ENCODE results near the gene ATXN3L. TPM values are rescaled to one million over a fixed set of nuclear protein-coding genes. Genes with fewer than 3 reads are reported as not detected.

ATXN3L gene
- total RNA-seq, 2 experiments from 2014 or later: not detected

GRCh38 chrX:13277539-13277938, 42.3 kb downstream of the ATXN3L start:
- BruUV-seq (replicated peaks): no TSS peak
- CTCF ChIA-PET (ENCODE audit: unreplicated experiment): no interaction called here

DNA sequence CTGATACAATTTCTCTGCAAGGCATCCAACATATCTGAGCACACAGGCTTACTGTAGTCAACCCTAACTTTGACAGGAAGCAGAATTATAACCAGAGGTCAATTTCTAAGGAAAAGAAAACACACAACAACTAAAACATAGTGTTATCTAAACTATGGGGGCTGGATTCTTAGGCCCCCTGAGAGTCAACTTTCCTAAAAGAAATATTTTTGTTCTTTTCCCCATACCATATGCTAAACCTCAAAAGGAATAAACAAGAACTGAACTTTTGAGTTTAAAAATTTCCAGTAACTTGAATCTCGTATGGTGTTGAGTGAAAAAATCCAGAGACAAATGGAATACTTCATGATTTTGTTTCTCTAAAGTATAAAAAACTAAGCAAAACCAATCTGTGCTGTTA, 42.9 kb downstream of the ATXN3L start:
- CTCF ChIA-PET (ENCODE audit: unreplicated experiment): no interaction called here
- no peak for TF ChIP-seq EZH2phosphoT487 (IDR thresholded peaks at IDR 0.05; ENCODE audit: borderline replicate concordance, low read depth, low read length)
- TF ChIP-seq, protein P1, sequence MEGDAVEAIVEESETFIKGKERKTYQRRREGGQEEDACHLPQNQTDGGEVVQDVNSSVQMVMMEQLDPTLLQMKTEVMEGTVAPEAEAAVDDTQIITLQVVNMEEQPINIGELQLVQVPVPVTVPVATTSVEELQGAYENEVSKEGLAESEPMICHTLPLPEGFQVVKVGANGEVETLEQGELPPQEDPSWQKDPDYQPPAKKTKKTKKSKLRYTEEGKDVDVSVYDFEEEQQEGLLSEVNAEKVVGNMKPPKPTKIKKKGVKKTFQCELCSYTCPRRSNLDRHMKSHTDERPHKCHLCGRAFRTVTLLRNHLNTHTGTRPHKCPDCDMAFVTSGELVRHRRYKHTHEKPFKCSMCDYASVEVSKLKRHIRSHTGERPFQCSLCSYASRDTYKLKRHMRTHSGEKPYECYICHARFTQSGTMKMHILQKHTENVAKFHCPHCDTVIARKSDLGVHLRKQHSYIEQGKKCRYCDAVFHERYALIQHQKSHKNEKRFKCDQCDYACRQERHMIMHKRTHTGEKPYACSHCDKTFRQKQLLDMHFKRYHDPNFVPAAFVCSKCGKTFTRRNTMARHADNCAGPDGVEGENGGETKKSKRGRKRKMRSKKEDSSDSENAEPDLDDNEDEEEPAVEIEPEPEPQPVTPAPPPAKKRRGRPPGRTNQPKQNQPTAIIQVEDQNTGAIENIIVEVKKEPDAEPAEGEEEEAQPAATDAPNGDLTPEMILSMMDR (conservative IDR thresholded peaks at IDR 0.05; ENCODE audit: low read length): no peak
- Histone ChIP-seq H3K9me2 (ENCODE audit: insufficient read depth, low read length) (no peaks in the 10 kb centered on the region), H3K4me2 (ENCODE audit: low read length) (no peak overlapping the region), H3K79me2 (ENCODE audit: insufficient read depth, low read depth, low read length) (no peaks in the 10 kb centered on the region), H2AFZ (ENCODE audit: low read length) (no peak overlapping the region), H3K4me3 (ENCODE audit: low read depth, low read length, poor library complexity, severe bottlenecking) (no peak overlapping the region), H4K20me1 (ENCODE audit: insufficient read depth, low read length) (no peaks in the 10 kb centered on the region), H3K36me3 (ENCODE audit: insufficient read depth, low read length) (no peaks in the 10 kb centered on the region), H3K27ac (ENCODE audit: low read depth, low read length, poor library complexity, severe bottlenecking) (no peak overlapping the region), H3K9me3 (ENCODE audit: low read length) (no peaks in the 10 kb centered on the region), H3K4me1 (ENCODE audit: insufficient read depth, low read length, poor library complexity, severe bottlenecking) (no peaks in the 10 kb centered on the region)
- POLR2A ChIA-PET: no interaction called here
- no TSS peak for BruUV-seq (replicated peaks)
- intact Hi-C loops (cut with micrococcal nuclease; ENCODE audit: unreplicated experiment): no loop called here
- DNase-seq (ENCODE audit: low spot score): no peak

More at GRCh38 chrX:13277539-13277938, 42.3 kb downstream of the ATXN3L start:
- no peak overlapping the region for H3K4me2 ChIP-seq (ENCODE audit: low read length)
- no peak for TF ChIP-seq EZH2phosphoT487 (IDR thresholded peaks at IDR 0.05; ENCODE audit: borderline replicate concordance, low read depth, low read length)
- TF ChIP-seq, protein P1 (conservative IDR thresholded peaks at IDR 0.05; ENCODE audit: low read length): no peak
- POLR2A ChIA-PET: interaction anchor here (0.5 kb wide), 1 partner anchor 25 kb away, joined by 11 read pairs; no protein-coding TSS in a partner anchor
- H3K36me3 ChIP-seq (ENCODE audit: insufficient read depth, low read length): no peaks in the 10 kb centered on the region
- no peak for DNase-seq (ENCODE audit: low spot score)
- H4K20me1 ChIP-seq (ENCODE audit: insufficient read depth, low read length): no peaks in the 10 kb centered on the region
- H3K9me3 ChIP-seq (ENCODE audit: low read length): no peaks in the 10 kb centered on the region
- no peak overlapping the region for H3K4me3 ChIP-seq (ENCODE audit: low read depth, low read length, poor library complexity, severe bottlenecking)
- H3K9me2 ChIP-seq (ENCODE audit: insufficient read depth, low read length): no peaks in the 10 kb centered on the region
- H3K4me1 ChIP-seq (ENCODE audit: insufficient read depth, low read length, poor library complexity, severe bottlenecking): no peaks in the 10 kb centered on the region
- intact Hi-C loops (cut with micrococcal nuclease; ENCODE audit: unreplicated experiment): no loop called here
- no peak overlapping the region for H3K27ac ChIP-seq (ENCODE audit: low read depth, low read length, poor library complexity, severe bottlenecking)
- H3K79me2 ChIP-seq (ENCODE audit: insufficient read depth, low read depth, low read length): no peaks in the 10 kb centered on the region
- H2AFZ ChIP-seq (ENCODE audit: low read length): no peak overlapping the region

GRCh38 chrX:13275031-13275430, 44.8 kb downstream of the ATXN3L start:
- ChIA-PET CTCF (ENCODE audit: unreplicated experiment) (no interaction called here), POLR2A (no interaction called here)
- no peak overlapping the region for H2AFZ ChIP-seq (ENCODE audit: low read length)
- TF ChIP-seq, protein P1 (conservative IDR thresholded peaks at IDR 0.05; ENCODE audit: low read length): no peak
- no peak for TF ChIP-seq EZH2phosphoT487 (IDR thresholded peaks at IDR 0.05; ENCODE audit: borderline replicate concordance, low read depth, low read length)
- no peaks in the 10 kb centered on the region for H3K79me2 ChIP-seq (ENCODE audit: insufficient read depth, low read depth, low read length)
- no TSS peak for BruUV-seq (replicated peaks)
- no peak overlapping the region for H3K27ac ChIP-seq (ENCODE audit: low read depth, low read length, poor library complexity, severe bottlenecking)
- no peak overlapping the region for H3K4me3 ChIP-seq (ENCODE audit: low read depth, low read length, poor library complexity, severe bottlenecking)
- no peaks in the 10 kb centered on the region for H3K4me1 ChIP-seq (ENCODE audit: insufficient read depth, low read length, poor library complexity, severe bottlenecking)
- no peaks in the 10 kb centered on the region for H3K9me3 ChIP-seq (ENCODE audit: low read length)
- no peak overlapping the region for H3K4me2 ChIP-seq (ENCODE audit: low read length)
- H3K9me2 ChIP-seq (ENCODE audit: insufficient read depth, low read length): no peaks in the 10 kb centered on the region
- H3K36me3 ChIP-seq (ENCODE audit: insufficient read depth, low read length): no peaks in the 10 kb centered on the region
- no peak for DNase-seq (ENCODE audit: low spot score)
- no peaks in the 10 kb centered on the region for H4K20me1 ChIP-seq (ENCODE audit: insufficient read depth, low read length)
- intact Hi-C loops (cut with micrococcal nuclease; ENCODE audit: unreplicated experiment): no loop called here
